Left lung (tissue), 10 donors: ENCODE measurements around the gene OS9. TPM values are rescaled to one million over a fixed set of nuclear protein-coding genes. Genes with fewer than 3 reads are reported as not detected.
A peak's percentile ranks its signal among the peaks of the same experiment; 100 is the strongest.

Experiments used
- ATAC-seq: fragments of 200-7000 bp; cut with Tn5 transposase; one replicate; pipeline ENCODE4 v1.9.1; 2020; ENCODE audit warnings: moderate library complexity
- DNase-seq, 4 donors: peaks; one replicate each; pipeline ENCODE4 v3.0.0-alpha.2; 2013 to 2020
- H3K27ac ChIP-seq, 2 donors: fragments of 200-600 bp; sonication (generic) in 1 of 2; one replicate each; pipeline versions ENCODE4 v1.5.0 to v1.8.0; 2020 to 2021
- H3K27me3 ChIP-seq, 2 donors: fragments of 200-600 bp; sonication (generic) in 1 of 2; one replicate each; pipeline versions ENCODE4 v1.5.0 to v1.8.0; 2020 to 2021
- H3K36me3 ChIP-seq, 2 donors: fragments of 200-600 bp; sonication (generic) in 1 of 2; one replicate each; pipeline versions ENCODE4 v1.5.0 to v1.8.0; 2020 to 2021
- H3K4me1 ChIP-seq, 2 donors: fragments of 200-600 bp; one replicate each; pipeline ENCODE4 v1.8.0; 2021
- H3K4me3 ChIP-seq, 2 donors: fragments of 200-600 bp; sonication (generic) in 1 of 2; one replicate each; pipeline versions ENCODE4 v1.5.0 to v1.8.0; 2020 to 2021; ENCODE audit warnings: mild to moderate bottlenecking in 1 of 2
- H3K9me3 ChIP-seq, 2 donors: fragments of 200-600 bp; sonication (generic) in 1 of 2; one replicate each; pipeline versions ENCODE4 v1.5.0 to v1.8.0; 2020 to 2021
- intact Hi-C, 2 donors: fragments of 100-400 bp; cut with DNase I; formaldehyde crosslinking; loops; one replicate each; pipeline versions ENCODE4 v1.11.2 to v1.14.2; 2022
- polyA plus RNA-seq, 6 donors: library from polyadenylated mRNA; unstranded; fragments of 120-200 nt; gene quantifications; one replicate each; pipeline ENCODE4 v1.2.1, GENCODE V29; 2013; ENCODE audit not compliant: insufficient read length in 6 of 6
- total RNA-seq, 2 donors: library from RNA; stranded (reverse); fragmentation: NEBNext Ultra II Directional; extraction: Animal tissue kit (Norgen Biotek cat#: 25700); gene quantifications; one replicate each; pipeline ENCODE4 v1.2.1, GENCODE V29; 2021
- TF ChIP-seq, protein P1 (sequence below), 2 donors: fragments of 200-600 bp; sonication (generic) in 1 of 2; IDR thresholded peaks; one replicate each; pipeline versions ENCODE4 v1.5.0 to v1.8.0; 2021; ENCODE audit warnings: antibody characterized with exemption in 2 of 2
- donor health status: DM: no; HTN: yes; CAD: no.
- donor health status: DM: no; HTN: no; CAD: no.

The OS9 gene
- total and polyA plus RNA-seq, 8 donors = 200 to 321 (median 225) TPM

DNA sequence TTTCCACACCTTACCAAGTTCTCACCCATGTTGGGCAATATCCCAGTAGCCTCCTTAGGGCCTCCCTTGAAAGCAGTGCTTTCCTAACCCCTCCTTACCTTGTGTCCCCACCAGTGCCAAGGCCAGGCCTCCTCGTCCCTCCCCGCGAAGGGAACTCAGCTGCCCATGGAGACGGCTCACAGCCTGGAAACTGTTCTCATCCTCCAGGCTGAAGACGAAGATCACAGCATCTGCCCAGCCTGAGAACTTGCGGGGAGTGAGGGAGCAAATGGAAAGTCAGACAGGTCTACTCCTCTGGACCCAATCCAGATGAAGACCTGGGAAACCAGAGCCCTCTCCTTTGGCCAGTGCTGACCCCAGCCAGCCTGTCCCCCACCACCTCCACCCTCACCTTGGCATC lies 40.0 kb downstream of the OS9 start:
- no peak overlapping the region for H3K27ac ChIP-seq
- ATAC-seq = no peak
- intact Hi-C loops = no loop called here

DNA sequence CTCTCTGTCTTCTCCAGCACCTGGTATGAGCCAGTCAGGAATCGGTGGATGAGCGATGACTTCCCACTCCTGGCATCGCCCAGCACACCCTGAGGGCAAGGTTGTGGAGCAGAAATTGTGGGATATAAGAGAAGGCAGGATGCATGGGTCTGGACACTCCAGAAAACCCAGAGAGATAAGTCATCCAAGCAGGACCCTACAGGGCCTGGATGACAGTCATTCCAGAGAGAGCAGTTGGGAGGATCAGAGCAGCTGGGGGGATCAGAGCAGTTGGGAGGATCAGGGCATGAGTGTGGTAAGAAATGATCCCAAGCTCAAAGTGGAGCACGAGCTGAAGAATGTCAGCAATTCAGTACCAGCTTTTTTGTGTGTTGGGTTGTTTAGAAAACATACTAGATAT lies 40.7 kb downstream of the OS9 start:
- intact Hi-C loops = no loop called here
- TF ChIP-seq, protein P1, sequence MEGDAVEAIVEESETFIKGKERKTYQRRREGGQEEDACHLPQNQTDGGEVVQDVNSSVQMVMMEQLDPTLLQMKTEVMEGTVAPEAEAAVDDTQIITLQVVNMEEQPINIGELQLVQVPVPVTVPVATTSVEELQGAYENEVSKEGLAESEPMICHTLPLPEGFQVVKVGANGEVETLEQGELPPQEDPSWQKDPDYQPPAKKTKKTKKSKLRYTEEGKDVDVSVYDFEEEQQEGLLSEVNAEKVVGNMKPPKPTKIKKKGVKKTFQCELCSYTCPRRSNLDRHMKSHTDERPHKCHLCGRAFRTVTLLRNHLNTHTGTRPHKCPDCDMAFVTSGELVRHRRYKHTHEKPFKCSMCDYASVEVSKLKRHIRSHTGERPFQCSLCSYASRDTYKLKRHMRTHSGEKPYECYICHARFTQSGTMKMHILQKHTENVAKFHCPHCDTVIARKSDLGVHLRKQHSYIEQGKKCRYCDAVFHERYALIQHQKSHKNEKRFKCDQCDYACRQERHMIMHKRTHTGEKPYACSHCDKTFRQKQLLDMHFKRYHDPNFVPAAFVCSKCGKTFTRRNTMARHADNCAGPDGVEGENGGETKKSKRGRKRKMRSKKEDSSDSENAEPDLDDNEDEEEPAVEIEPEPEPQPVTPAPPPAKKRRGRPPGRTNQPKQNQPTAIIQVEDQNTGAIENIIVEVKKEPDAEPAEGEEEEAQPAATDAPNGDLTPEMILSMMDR (IDR thresholded peaks at IDR 0.05) = no peak
- ATAC-seq (no peak), DNase-seq (no peak)
- Histone ChIP-seq H3K4me3 (no peak overlapping the region), H3K27ac (no peak overlapping the region), H3K4me1 (peaks cover 13 to 31% of the 10 kb centered on the region in 2 donors), H3K36me3 (peaks cover 0 to 66% of the 10 kb centered on the region in 2 donors), H3K27me3 (peaks cover 44 to 71% of the 10 kb centered on the region in 2 donors), H3K9me3 (no peaks in the 10 kb centered on the region)

More for the DNA sequence above, 40.0 kb downstream of the OS9 start:
- Histone ChIP-seq H3K27me3 (peaks cover 37 to 64% of the 10 kb centered on the region in 2 donors), H3K9me3 (no peaks in the 10 kb centered on the region), H3K36me3 (peaks cover 0 to 69% of the 10 kb centered on the region in 2 donors), H3K4me3 (no peak overlapping the region), H3K4me1 (peaks cover 13 to 30% of the 10 kb centered on the region in 2 donors)
- TF ChIP-seq, protein P1 (IDR thresholded peaks at IDR 0.05) = no peak
- DNase-seq = peak in 1 of 4 donors; percentile 54

DNA sequence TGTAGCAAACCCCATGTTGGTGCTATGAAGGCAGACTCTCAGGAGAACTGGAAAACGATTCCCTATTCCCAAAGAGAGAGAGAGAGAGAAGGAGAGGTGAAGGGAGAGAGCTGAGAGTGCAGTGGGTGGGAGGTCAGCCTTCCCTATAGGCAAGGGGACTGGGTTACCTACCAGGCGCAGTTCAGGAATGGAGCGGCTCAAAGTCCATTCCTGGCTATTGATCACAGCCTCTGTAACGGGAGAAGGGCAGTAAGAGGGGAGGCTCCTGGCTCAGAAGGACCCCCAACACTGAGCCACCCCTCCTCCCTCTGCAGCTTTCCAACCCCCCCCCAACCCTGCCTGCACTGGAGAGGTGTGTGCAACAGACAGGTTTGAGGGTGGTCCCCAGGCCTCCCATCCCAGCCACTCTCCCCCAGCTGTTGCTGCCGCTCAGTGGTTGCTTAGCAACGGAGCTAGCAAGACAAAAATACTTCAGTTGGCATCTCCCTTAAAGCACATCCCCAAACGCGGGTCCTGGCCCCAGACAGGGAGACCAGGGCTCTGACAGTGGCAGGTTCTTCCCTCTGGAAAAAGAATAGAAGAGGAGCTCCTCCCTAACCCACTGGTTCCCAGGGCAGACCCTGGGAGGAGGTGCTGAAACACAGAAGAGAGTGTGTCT lies 41.4 kb downstream of the OS9 start:
- intact Hi-C loops = no loop called here
- DNase-seq (peak in 1 of 4 donors; percentile 36), ATAC-seq (no peak)
- Histone ChIP-seq H3K27ac (no peak overlapping the region), H3K27me3 (peaks cover 48 to 78% of the 10 kb centered on the region in 2 donors), H3K4me1 (peaks cover 13 to 36% of the 10 kb centered on the region in 2 donors), H3K9me3 (no peaks in the 10 kb centered on the region), H3K4me3 (no peak overlapping the region), H3K36me3 (peaks cover 0 to 59% of the 10 kb centered on the region in 2 donors)
- TF ChIP-seq, protein P1 (IDR thresholded peaks at IDR 0.05) = no peak

DNA sequence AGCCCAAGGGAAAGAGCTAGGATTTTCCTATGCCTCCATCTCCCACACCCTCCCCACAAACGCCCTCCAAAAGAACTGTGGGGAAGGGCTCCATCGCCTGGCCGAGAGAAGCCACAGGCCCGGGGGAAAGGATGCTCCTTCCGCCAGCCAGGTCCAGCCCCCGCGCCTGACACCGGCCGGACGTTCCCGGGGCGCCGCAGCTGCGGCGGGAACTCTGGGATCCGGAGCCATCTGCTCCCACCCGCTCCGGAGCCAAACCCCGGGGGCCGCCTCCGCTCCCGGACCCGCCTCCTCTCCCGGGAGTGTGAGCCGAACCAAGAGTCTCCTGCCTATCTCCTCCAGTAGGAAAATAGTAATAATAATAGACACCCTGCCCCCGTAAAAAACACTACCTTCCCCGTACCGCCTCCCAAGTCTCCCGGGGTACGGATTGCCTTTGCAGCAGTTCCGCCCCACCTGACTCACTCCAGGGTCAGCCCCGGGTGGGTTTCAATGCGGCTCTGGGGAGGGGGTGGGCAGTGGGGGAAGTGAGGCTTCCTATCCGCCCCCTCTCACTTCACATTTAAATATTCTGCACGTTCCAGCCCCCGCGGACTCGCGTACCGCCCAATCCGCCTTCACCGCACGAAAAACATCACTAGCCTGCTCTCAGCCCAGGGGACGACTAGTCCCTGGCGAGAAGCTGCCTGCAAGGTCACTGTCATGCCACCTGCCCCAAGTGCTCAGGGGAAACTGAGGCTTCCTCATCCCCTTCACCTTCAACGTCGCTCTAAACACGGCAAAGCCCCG lies 42.2 kb downstream of the OS9 start:
- Histone ChIP-seq H3K36me3 (peaks cover 0 to 50% of the 10 kb centered on the region in 2 donors), H3K27ac (no peak overlapping the region), H3K27me3 (peaks cover 48 to 81% of the 10 kb centered on the region in 2 donors), H3K4me1 (peaks cover 13 to 44% of the 10 kb centered on the region in 2 donors), H3K9me3 (no peaks in the 10 kb centered on the region), H3K4me3 (no peak overlapping the region)
- TF ChIP-seq, protein P1 (IDR thresholded peaks at IDR 0.05) = no peak
- ATAC-seq (peak; percentile 29), DNase-seq (peak in 1 of 4 donors; percentile 66)
- intact Hi-C loops = no loop called here
